IgD-negative memory B cell (primary cell): ENCODE data around the gene TSEN34. TPM values are rescaled to one million over a fixed set of nuclear protein-coding genes. Genes with fewer than 3 reads are reported as not detected.
"Not testable (repeated sequence)": the region's sequence is repeated elsewhere in the genome, so short reads cannot be mapped to it uniquely, and the experiment has no call there.

ENCODE experiments used
- H3K27ac Mint-ChIP-seq, 3 donors: one replicate each; pipeline ENCODE4 v1.8.0; 2020 to 2022; ENCODE audit warnings: mild to moderate bottlenecking in 3 of 3, mixed read lengths in 3 of 3, moderate library complexity in 1 of 3
- H3K27me3 Mint-ChIP-seq: one replicate; pipeline ENCODE4 v1.8.0; 2021; ENCODE audit warnings: mixed read lengths
- H3K36me3 Mint-ChIP-seq: one replicate; pipeline ENCODE4 v1.8.0; 2020; ENCODE audit warnings: mild to moderate bottlenecking, mixed read lengths
- H3K4me1 Mint-ChIP-seq, 3 donors: one replicate each; pipeline ENCODE4 v1.8.0; 2020 to 2022; ENCODE audit warnings: mixed read lengths in 3 of 3, mild to moderate bottlenecking in 1 of 3
- H3K4me3 Mint-ChIP-seq, 4 donors: one replicate each; pipeline ENCODE4 v1.8.0; 2020 to 2022; ENCODE audit warnings: mild to moderate bottlenecking in 4 of 4, mixed read lengths in 4 of 4, moderate library complexity in 3 of 4
- H3K9me3 Mint-ChIP-seq, 3 donors: one replicate each; pipeline ENCODE4 v1.8.0; 2020 to 2021; ENCODE audit warnings: mixed read lengths in 3 of 3, mild to moderate bottlenecking in 1 of 3
- polyA plus RNA-seq: library from polyadenylated mRNA; unstranded; fragments of 300-500 nt; fragmentation: Illumina TruSeq; gene quantifications from one replicate; pipeline ENCODE4 v1.2.3, GENCODE V29; 2021

TSEN34 gene
- polyA plus RNA-seq, 1 donor from 2014 or later = 33.2 TPM

DNA sequence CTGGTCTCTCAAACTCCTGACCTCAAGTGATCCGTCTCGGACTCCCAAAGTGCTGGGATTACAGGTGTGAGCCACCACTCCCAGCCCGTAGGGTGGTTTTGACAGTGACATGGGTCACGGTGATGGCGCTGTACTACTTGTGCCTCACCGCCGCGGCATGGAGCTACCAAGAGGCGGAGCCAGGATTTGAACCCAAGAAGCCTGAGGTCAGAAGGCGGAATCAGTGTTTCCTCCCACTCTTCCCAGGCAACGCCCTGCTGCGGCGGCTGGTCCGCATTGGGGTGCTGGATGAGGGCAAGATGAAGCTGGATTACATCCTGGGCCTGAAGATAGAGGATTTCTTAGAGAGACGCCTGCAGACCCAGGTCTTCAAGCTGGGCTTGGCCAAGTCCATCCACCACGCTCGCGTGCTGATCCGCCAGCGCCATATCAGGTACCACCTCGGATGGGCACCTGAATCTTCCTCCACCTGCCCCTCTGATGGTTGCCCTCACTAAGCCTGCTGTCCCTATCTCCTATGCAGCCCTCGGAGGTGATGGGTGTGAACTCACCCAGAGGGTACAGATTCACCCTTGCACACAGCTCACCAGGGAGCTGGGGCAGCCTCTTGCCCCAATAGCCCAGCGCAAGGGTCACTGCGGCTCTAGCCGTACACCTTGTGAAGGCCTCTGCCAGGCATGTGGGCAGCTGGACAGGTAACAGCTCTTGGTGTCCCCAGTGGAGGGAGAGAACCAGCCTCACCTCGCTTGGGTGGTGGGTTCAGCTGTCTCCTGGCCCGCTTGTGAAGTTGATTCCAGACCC lies 15.1 kb downstream of the TSEN34 start:
- H3K27ac Mint-ChIP-seq = peak overlapping the region in 2 of 3 donors; percentile 48 to 96
- peaks cover 56 to 64% (median 63%) of the 10 kb centered on the region in 3 donors for H3K4me1 Mint-ChIP-seq
- peaks cover 17% of the 10 kb centered on the region for H3K36me3 Mint-ChIP-seq
- peak overlapping the region in 3 of 4 donors; percentile 24 to 85 (median 48) for H3K4me3 Mint-ChIP-seq
- H3K27me3 Mint-ChIP-seq = no peaks in the 10 kb centered on the region
- no peaks in the 10 kb centered on the region for H3K9me3 Mint-ChIP-seq

DNA sequence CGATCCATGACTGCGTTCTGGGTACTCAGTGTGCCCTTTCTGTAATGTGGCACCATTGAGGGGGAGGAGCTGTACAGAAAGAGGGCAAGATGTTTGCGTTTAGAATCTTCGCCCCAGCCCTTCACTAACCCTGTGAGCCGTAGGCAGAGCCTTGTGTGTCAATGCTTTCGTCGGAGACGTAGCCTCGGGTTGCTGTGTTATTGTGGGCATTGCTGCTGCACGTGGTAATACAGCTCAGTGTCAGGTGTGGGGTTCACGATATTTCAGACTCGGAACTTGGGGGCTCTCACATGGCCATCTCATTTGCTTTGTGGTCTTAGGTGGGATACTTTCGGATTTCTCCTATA lies 15.7 kb downstream of the TSEN34 start:
- H3K27ac Mint-ChIP-seq = peak overlapping the region in 2 of 3 donors; percentile 59 to 94
- H3K36me3 Mint-ChIP-seq = peaks cover 17% of the 10 kb centered on the region
- no peaks in the 10 kb centered on the region for H3K9me3 Mint-ChIP-seq
- no peaks in the 10 kb centered on the region for H3K27me3 Mint-ChIP-seq
- H3K4me1 Mint-ChIP-seq = peaks cover 54 to 63% (median 62%) of the 10 kb centered on the region in 3 donors
- H3K4me3 Mint-ChIP-seq = peak overlapping the region in 2 of 4 donors; percentile 12 to 24

DNA sequence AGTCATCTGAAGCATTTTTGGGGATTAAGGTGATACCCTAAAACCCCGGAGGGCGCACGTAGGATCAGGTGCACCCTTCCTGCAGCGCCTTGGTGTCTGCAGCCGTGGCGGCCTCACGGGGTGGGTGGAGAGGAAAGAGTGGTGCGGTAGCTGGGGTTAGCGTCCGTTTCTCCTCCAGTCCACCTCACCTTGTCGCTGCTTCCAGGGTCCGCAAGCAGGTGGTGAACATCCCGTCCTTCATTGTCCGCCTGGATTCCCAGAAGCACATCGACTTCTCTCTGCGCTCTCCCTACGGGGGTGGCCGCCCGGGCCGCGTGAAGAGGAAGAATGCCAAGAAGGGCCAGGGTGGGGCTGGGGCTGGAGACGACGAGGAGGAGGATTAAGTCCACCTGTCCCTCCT lies 16.1 kb downstream of the TSEN34 start:
- Mint-ChIP-seq H3K4me1 (peaks cover 50 to 61% (median 58%) of the 10 kb centered on the region in 3 donors), H3K4me3 (peak overlapping the region in 2 of 4 donors; percentile 82), H3K27ac (peak overlapping the region in 2 of 3 donors; percentile 59 to 94), H3K36me3 (peaks cover 18% of the 10 kb centered on the region)
- H3K27me3 Mint-ChIP-seq, H3K9me3 Mint-ChIP-seq: not testable (repeated sequence)

DNA sequence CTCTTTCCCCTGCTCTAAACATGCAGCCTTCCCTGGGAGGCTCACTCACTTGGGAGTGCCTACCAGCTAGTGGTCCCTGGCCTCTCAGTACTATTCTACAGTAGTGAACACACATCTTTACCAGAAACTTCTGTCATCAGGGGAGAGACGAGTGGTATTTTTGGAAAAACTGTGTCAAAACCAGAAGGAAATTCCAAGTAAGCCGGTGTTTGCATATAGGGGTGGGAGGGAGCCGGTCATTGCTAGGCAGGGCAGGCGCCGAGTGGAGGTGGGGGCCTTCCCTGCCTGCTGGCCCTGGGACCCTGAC lies 16.5 kb downstream of the TSEN34 start:
- peaks cover 16% of the 10 kb centered on the region for H3K36me3 Mint-ChIP-seq

GRCh38 chr19:54207983-54208783 lies 17.1 kb downstream of the TSEN34 start:
- Mint-ChIP-seq H3K27me3 (no peaks in the 10 kb centered on the region), H3K27ac (peak overlapping the region; percentile 83 to 94 (median 93)), H3K9me3 (no peaks in the 10 kb centered on the region), H3K4me1 (peaks cover 40 to 51% (median 49%) of the 10 kb centered on the region in 3 donors), H3K36me3 (peaks cover 11% of the 10 kb centered on the region), H3K4me3 (peak overlapping the region in 3 of 4 donors; percentile 75 to 82 (median 82))

More for the DNA sequence above, 16.5 kb downstream of the TSEN34 start:
- Mint-ChIP-seq H3K4me1 (peaks cover 46 to 57% (median 54%) of the 10 kb centered on the region in 3 donors), H3K9me3 (no peaks in the 10 kb centered on the region), H3K4me3 (peak overlapping the region; percentile 8 to 82 (median 66)), H3K27ac (peak overlapping the region; percentile 83 to 94 (median 93)), H3K27me3 (no peaks in the 10 kb centered on the region)

GRCh38 chr19:54208784-54209057 lies 17.6 kb downstream of the TSEN34 start:
- Mint-ChIP-seq H3K4me1 (peaks cover 38 to 47% (median 44%) of the 10 kb centered on the region in 3 donors), H3K27ac (peak overlapping the region; percentile 83 to 94 (median 93)), H3K9me3 (no peaks in the 10 kb centered on the region), H3K36me3 (peaks cover 8% of the 10 kb centered on the region), H3K4me3 (peak overlapping the region in 3 of 4 donors; percentile 69 to 82 (median 82)), H3K27me3 (no peaks in the 10 kb centered on the region)

DNA sequence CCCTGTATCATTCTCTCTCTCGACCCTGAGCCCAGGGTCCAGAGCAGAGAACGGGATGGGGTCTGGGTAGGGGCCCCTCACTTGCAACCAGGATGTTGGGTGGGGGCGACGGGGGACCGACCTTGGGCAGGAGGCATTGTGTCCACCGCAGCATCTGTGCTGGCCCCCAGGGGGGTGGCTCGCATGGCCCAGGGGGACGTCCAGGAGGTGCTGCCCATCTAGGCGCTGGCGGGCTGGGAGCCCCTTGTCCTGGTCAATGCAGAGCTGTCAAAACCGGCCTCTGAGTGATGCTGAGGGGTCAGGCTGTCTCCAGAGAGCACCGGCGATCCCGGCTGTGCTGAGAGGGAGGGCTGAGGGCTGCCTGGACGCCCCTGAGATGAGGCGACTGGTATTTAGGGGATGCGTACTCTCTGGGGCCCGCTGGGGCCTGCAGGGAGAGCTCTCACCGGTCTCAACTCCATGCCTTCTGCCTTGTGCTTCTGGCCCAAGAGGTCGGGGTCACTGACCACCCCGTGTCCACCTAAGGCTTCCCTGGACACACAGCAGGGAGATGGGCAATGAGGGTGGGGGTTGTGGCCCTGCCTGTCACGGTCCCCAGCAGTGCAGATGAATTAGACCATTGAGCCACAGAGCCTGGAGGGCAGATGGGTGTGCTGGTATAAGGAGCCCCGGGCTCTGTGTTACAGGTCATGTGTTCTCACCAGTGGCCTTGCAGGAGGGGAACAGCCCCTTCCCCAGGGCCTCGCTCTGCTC lies 18.1 kb downstream of the TSEN34 start:
- Mint-ChIP-seq H3K36me3 (peaks cover 8% of the 10 kb centered on the region), H3K4me1 (peaks cover 38 to 43% (median 40%) of the 10 kb centered on the region in 3 donors)

GRCh38 chr19:54209811-54210494 lies 18.8 kb downstream of the TSEN34 start:
- peak overlapping the region in 1 of 4 donors; percentile 76 for H3K4me3 Mint-ChIP-seq
- no peaks in the 10 kb centered on the region for H3K27me3 Mint-ChIP-seq
- H3K9me3 Mint-ChIP-seq = peaks cover 0 to 3% (median 1%) of the 10 kb centered on the region in 3 donors
- H3K36me3 Mint-ChIP-seq = peaks cover 1% of the 10 kb centered on the region
- H3K4me1 Mint-ChIP-seq = peaks cover 31 to 37% (median 34%) of the 10 kb centered on the region in 3 donors
- H3K27ac Mint-ChIP-seq = peak overlapping the region; percentile 7 to 76 (median 17)

More for the DNA sequence above, 18.1 kb downstream of the TSEN34 start:
- H3K27ac Mint-ChIP-seq = peak overlapping the region in 2 of 3 donors; percentile 17 to 94
- H3K9me3 Mint-ChIP-seq = peaks cover 0 to 2% (median 1%) of the 10 kb centered on the region in 3 donors
- peak overlapping the region in 2 of 4 donors; percentile 76 to 82 for H3K4me3 Mint-ChIP-seq
- no peaks in the 10 kb centered on the region for H3K27me3 Mint-ChIP-seq

- H3K27ac Mint-ChIP-seq = peak overlapping the region; percentile 7 to 79 (median 73)
- H3K4me3 Mint-ChIP-seq = peak overlapping the region in 2 of 4 donors; percentile 9 to 10
- H3K4me1 Mint-ChIP-seq = peaks cover 24 to 35% (median 25%) of the 10 kb centered on the region in 3 donors
- peaks cover 0 to 3% (median 1%) of the 10 kb centered on the region in 3 donors for H3K9me3 Mint-ChIP-seq
- peaks cover 1% of the 10 kb centered on the region for H3K36me3 Mint-ChIP-seq
- no peaks in the 10 kb centered on the region for H3K27me3 Mint-ChIP-seq
Measured at GRCh38 chr19:54211235-54211634, 20.1 kb downstream of the TSEN34 start.

DNA sequence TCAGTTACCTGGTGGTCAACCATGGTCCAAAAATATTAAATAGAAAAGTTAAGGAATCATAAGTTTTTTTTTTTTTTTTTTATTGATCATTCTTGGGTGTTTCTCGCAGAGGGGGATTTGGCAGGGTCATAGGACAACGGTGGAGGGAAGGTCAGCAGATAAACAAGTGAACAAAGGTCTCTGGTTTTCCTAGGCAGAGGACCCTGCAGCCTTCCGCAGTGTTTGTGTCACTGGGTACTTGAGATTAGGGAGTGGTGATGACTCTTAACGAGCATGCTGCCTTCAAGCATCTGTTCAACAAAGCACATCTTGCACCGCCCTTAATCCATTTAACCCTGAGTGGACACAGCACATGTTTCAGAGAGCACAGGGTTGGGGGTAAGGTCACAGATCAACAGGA lies 23.1 kb downstream of the TSEN34 start:
- not testable (repeated sequence) for H3K4me3 Mint-ChIP-seq, H3K36me3 Mint-ChIP-seq, H3K27ac Mint-ChIP-seq, H3K27me3 Mint-ChIP-seq, H3K9me3 Mint-ChIP-seq
- H3K4me1 Mint-ChIP-seq = peaks cover 5 to 12% (median 10%) of the 10 kb centered on the region in 3 donors

- not testable (repeated sequence) for H3K4me3 Mint-ChIP-seq, H3K9me3 Mint-ChIP-seq, H3K36me3 Mint-ChIP-seq, H3K27me3 Mint-ChIP-seq, H3K27ac Mint-ChIP-seq
- peaks cover 5 to 12% (median 8%) of the 10 kb centered on the region in 3 donors for H3K4me1 Mint-ChIP-seq
Measured at GRCh38 chr19:54214734-54215133, 23.6 kb downstream of the TSEN34 start.

GRCh38 chr19:54216869-54217268 lies 25.8 kb downstream of the TSEN34 start:
- H3K4me1 Mint-ChIP-seq = peaks cover 0 to 1% (median 0%) of the 10 kb centered on the region in 3 donors
- H3K27ac Mint-ChIP-seq = no peak overlapping the region
- H3K4me3 Mint-ChIP-seq = peak overlapping the region in 1 of 4 donors; percentile 54
- H3K9me3 Mint-ChIP-seq = peaks cover 0 to 3% (median 1%) of the 10 kb centered on the region in 3 donors
- H3K36me3 Mint-ChIP-seq = peaks cover 1% of the 10 kb centered on the region
- H3K27me3 Mint-ChIP-seq = peaks cover 2% of the 10 kb centered on the region

DNA sequence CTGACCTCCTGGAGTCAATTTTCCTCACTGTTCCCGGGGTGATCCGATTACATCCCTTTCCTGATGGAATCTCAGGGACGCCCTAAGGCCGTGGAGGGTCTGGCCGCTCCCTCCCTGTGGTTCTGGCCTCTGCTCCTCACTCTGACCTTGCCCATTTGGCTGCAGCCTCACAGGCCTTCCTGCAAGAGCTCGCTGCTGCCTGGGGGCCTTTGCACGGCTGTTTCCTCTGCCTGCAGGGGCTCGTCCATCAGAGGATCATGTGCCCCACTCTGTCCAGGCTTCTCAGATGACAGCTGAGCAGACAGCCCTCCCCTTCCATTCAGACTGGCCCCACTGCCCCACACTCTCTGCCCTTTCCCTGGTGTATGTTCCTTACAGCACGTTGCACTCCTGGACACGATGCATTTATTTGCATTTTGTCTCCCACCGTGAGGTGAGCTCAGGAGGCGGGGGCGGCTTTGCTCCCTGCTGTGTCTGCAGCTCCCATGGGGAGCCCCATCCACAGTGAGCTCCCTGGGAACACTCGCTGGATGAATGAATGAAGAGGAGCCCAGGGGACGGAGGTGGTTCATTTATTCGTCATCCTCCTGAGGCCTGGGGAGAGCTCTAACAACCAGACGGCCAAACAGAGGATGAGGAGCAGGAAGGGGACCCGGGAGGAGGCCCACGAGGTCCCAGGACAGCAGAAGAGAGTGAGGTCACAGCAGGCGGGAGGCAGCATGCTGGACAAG lies 26.6 kb downstream of the TSEN34 start:
- not testable (repeated sequence) for H3K9me3 Mint-ChIP-seq, H3K4me1 Mint-ChIP-seq, H3K27me3 Mint-ChIP-seq, H3K27ac Mint-ChIP-seq, H3K4me3 Mint-ChIP-seq, H3K36me3 Mint-ChIP-seq

DNA sequence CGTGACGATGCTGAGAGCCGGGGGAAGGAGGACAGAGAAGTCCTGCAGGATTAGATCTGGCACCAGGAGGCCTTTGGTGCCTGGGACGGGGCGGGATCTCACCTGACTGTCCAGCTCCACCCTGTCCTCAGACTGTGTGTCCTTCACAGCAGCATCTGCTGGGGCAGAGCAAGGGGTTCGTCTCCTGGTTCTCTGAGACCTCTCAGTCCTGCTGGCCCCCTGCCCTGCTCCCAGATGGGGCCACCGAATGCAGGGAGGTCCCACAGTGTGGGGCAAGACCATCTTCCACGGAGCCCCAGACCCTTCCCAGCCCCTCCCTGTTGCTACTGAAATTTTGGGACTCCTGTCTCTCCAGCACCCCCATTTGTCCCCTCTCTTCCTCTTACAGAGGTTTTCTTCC lies 27.2 kb downstream of the TSEN34 start:
- Mint-ChIP-seq H3K4me1 (peaks cover 0 to 2% (median 1%) of the 10 kb centered on the region in 3 donors), H3K27me3 (peaks cover 6% of the 10 kb centered on the region), H3K27ac (no peak overlapping the region), H3K9me3 (peaks cover 0 to 3% (median 1%) of the 10 kb centered on the region in 3 donors), H3K4me3 (no peak overlapping the region), H3K36me3 (no peaks in the 10 kb centered on the region)
